ENCODE measurements around the gene ZCCHC8.

GRCh38 chr12:122519418-122519817, 18.7 kb upstream of the ZCCHC8 start:
- TF ChIP-seq CTCF (IDR thresholded peaks at IDR 0.05) (no peak), POLR2A (IDR thresholded peaks at IDR 0.05) (no peak), POLR2AphosphoS5 (IDR thresholded peaks at IDR 0.05) (no peak)

Data from stomach (tissue), 4 donors.